GM12801 (cell line): ENCODE results near the gene MARF1.

ENCODE experiments used
- CTCF ChIP-seq: IDR thresholded peaks from one replicate; pipeline ENCODE4 v1.5.1; 2011; ENCODE audit warnings: control low read depth; ENCODE audit not compliant: insufficient read length; ENCODE audit errors: extremely low read depth

Gene MARF1

GRCh38 chr16:15557258-15557657 lies 85.7 kb downstream of the MARF1 start:
- TF ChIP-seq CTCF = no peak

GRCh38 chr16:15556130-15556529 lies 86.8 kb downstream of the MARF1 start:
- no peak for TF ChIP-seq CTCF

- no peak for TF ChIP-seq CTCF
Observed at GRCh38 chr16:15553313-15554088, 89.5 kb downstream of the MARF1 start.

- TF ChIP-seq CTCF = no peak
Observed at GRCh38 chr16:15552507-15552906, 90.4 kb downstream of the MARF1 start.

- no peak for TF ChIP-seq CTCF
Observed at GRCh38 chr16:15548482-15548891, 94.5 kb downstream of the MARF1 start.

- TF ChIP-seq CTCF = no peak
Observed at GRCh38 chr16:15547768-15548096, 95.2 kb downstream of the MARF1 start.

GRCh38 chr16:15545544-15545943 lies 97.4 kb downstream of the MARF1 start:
- no peak for TF ChIP-seq CTCF
